ENCODE data around the gene ACBD7.

The ACBD7 gene

DNA sequence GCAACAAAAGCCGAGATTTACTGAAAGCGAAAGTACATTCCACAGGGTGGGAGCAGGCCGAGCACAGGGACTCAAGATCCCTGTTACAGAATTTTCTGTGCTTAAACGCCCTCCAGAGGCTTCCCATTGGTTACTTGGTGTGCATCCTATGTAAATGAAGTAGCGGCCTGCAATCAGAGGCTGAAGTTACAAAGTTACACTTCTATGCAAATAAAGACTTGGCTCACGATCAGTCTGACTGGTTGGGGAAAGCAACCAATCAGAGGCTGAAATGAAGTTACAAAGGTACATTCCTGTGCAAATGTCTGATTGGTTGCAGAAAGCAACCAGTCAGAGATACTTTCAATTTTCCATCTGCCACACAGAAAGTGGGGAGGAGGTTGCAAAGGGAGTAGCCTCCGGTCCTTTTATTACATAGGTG lies 4.1 kb downstream of the ACBD7 start:
- DNase-seq: peak; percentile 13

GRCh38 chr10:15083674-15084501 lies 4.7 kb downstream of the ACBD7 start:
- DNase-seq: no peak

GRCh38 chr10:15075421-15075820 lies 13.2 kb downstream of the ACBD7 start:
- no peak for DNase-seq

DNA sequence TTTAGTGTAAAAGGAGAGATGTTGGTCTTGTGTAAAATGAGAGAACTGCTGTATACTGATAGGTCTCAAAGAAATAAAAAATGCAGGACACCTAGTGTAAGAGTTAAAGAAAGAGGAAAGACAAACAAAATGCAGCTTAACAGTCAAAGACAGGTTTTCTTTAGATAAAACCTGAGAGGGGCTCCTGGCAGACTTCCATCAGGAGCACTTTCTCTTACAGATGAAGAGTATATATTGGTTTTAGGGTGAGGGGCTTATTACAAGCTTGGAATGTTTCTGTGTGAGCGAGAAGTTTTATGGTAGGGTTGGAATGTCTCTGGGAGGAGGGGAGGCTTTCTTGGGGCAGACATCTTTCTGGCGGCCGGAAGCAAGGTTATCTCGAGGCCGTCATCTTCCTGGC lies 16.2 kb downstream of the ACBD7 start:
- DNase-seq: no peak

- DNase-seq: no peak
Measured at GRCh38 chr10:15069230-15069629, 19.3 kb downstream of the ACBD7 start.

DNA sequence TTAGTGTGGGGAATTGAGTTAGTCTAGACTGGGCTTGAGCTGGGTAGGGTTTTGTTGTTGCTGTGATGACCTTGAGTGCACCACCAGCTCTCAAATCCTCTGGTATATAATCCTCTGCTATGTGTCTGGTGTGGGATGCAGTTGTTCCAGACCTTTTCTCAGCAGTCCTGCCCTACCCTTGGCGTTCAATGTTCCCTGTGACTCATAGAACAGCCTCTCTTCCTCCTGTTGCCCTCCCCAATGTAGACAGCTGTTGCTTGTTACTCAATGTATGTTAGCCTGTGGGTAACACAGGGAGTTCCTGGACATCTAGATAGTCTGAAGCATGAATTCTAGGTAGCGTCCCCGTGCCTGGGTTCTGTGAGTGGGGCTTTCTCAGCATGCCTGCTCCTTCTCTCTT lies 19.8 kb downstream of the ACBD7 start:
- no peak for DNase-seq

- DNase-seq: no peak
Measured at GRCh38 chr10:15067154-15067553, 21.4 kb downstream of the ACBD7 start.

DNA sequence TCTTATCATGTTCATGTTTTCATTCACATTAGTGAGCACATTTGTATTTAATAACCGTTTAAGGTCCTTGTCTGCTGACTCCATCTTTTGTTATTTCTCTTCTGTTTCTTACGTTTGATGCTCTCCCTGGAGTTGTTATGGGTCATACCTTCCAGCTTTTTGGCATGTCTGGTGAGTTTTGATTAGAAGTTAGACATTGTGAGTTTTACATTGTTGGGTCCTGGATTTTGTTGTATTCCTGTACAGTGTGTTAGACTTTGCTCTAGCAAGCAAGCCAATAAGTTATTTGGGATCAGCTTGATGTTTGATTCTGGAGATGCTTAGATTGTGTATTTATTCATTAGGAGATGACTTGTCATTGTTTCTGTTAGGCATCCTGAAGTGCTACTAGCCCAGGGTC lies 27.9 kb downstream of the ACBD7 start:
- DNase-seq: no peak

DNA sequence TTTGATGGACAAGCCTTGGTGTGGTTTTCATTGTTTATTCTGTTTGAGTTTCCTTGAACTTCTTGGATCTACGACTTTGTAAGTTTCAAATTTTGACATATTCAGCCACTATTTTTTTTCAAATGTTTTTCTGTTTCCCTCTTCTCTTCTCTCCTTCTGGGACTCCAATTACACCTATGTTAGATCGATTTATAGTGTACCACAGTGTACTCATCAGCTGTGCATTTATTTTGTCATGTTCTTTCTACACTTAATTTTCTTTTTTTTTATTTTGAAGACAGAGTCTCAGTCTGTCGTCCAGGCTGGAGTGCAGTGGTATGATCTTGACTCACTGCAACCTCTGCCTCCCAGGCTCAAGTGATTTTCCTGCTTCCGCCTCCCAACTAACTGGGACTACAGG lies 28.7 kb downstream of the ACBD7 start:
- DNase-seq: no peak

DNA sequence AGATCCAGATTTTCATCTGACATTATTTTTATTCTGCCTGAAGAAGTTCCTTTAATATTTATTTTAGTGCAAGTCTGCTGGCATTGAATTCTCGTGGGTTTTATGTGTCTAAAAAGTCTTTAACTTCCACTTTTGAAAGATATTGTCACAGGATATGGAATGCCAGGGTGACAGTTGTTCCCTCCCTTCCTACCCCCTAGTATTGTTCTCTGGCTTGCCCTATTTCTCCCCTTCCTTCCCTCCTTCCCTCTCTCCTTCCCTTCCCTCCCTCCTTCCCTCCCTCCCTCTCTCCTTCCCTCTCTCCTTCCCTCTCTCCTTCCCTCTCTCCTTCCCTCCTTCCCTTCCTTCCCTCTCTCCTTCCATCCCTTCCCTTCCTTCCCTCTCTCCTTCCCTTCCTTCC lies 29.9 kb downstream of the ACBD7 start:
- DNase-seq: no peak

DNA sequence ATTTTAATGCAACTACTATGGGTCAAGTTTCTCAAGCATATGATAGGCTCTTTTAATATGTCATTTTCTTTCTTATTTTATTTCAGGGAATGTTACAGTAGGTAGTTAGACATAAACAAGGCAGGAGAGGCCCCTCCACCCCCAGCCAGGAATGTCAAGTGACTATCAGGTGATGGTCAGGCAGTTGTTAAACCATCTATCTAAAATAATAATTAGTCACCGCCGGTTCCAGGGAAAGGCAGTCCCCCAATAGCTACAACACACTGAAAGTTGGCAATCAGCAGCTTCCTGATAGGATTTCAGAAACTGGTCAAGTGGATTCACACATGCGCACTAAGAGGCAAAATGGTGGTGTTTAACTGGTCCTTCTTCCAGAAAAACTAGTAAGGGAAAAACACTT lies 35.5 kb downstream of the ACBD7 start:
- DNase-seq: no peak

DNA sequence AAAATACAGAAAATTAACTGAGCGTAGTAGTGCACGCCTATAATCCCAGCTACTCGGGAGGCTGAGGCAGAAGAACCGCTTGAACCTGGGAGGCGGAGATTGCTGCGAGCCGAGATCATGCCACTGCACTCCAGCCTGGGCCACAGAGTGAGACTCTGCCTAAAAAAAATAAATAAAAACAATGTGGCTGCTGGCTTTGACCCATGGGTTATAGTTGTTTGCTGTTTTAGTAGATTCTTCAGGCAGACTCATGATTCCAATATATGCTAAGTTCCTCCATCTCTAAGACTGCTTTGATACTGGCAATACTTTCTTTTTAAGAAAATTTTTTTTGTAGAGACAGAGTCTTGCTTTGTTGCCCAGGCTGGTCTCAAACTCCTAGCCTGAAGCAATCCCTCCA lies 36.5 kb downstream of the ACBD7 start:
- DNase-seq: no peak

GRCh38 chr10:15049533-15049932 lies 39.0 kb downstream of the ACBD7 start:
- DNase-seq: no peak

DNA sequence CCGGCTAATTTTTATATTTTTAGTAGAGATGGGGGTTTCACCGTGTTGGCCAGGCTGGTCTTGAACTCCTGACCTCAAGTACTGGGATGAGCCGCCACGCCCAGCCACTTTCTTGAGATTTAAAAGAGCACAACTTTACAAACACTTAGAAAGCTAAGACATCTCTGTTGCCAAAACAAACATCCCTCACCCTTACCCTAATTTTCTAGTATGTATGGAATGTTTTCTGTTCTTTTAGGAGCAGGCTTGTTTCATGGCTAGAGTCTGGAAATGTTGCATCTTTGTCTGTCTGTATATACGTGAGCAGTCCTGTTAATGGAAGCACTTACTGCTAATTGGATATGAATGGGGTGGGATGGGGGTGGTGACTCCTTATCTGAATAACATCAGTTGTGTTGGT lies 42.0 kb downstream of the ACBD7 start:
- no peak for DNase-seq

- DNase-seq: no peak
Measured at GRCh38 chr10:15045380-15045779, 43.2 kb downstream of the ACBD7 start.

DNA sequence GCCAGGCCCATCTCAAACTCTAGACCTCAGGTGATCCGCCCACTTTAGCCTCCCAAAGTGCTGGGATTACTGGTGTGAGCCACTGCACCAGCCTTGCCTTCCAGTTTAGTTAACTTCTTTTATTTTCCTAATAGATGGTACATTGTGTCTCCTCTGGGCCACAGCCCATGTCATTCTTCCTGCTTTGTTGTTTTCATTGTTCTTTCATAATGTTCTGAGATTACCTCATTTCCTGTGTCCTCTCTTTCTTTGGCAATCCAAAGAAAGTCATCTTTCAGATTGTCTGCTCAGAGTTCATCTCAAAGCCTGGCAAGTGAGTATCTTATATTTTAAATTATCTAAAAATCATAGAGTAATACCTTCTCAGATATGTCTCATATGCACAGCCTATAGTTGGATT lies 44.9 kb downstream of the ACBD7 start, which contains the start of gene OLAH:
Gene OLAH (plus strand): TSS at position 270 of the 400 bp plus-strand sequence. CDS start 3,346 bp downstream, outside the sequence.
- DNase-seq: no peak

- no peak for DNase-seq
Measured at GRCh38 chr10:15038416-15038815, 50.2 kb downstream of the ACBD7 start.

DNA sequence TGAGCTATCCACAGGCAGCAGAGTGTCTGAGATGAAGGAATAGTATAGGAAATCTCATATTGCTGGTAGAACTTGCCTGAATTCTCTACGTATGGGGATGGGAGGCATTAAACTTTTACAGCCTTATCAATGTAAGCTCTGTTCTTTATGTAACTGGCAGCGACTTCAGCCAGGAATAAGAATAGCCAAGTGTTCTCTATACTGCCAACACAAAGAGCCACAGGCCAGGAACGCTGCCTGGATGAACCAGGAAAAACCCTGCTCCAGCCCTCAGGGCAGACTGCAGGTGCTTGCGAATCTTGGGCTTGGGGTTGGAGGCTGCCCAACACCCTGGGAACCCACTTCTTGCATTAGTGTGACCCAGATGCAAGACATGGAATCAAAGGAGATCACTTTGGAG lies 50.9 kb downstream of the ACBD7 start:
- DNase-seq: no peak

GRCh38 chr10:15035385-15036301 lies 52.9 kb downstream of the ACBD7 start:
- no peak for DNase-seq

- no peak for DNase-seq
Measured at GRCh38 chr10:15027741-15028140, 60.8 kb downstream of the ACBD7 start.
